HG03565 (cell line): ENCODE data around the gene LRCH1.
A peak's percentile ranks its signal among the peaks of the same experiment; 100 is the strongest.
"Not testable (repeated sequence)": the region's sequence is repeated elsewhere in the genome, so short reads cannot be mapped to it uniquely, and the experiment has no call there.

Source experiments
- ATAC-seq: cut with Tn5 transposase; IDR thresholded peaks from one replicate; pipeline ENCODE4 v1.9.1; 2021; ENCODE audit warnings: mild to moderate bottlenecking, moderate library complexity; ENCODE audit not compliant: unreplicated experiment

The LRCH1 gene

GRCh38 chr13:46745062-46745461, 192.1 kb downstream of the LRCH1 start:
- ATAC-seq: no peak

DNA sequence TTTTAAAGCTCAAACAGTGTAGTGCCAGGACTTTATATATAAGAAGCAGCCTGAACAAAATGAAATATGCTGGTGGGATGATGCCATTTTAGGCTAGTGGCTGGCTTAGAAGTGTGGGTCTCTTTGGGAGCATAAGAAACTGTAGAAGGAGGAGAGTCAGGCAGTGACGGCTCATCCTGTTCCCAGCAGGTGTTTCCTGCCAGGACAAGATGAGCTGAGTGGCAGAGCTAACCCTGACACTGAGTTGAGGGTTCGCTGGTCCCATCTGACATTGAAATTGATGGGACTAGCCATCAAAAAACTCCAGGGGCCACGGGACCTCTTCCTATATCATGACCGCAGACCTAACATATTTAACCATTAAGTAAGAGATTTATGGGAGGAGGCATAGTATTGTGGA, 192.7 kb downstream of the LRCH1 start:
- no peak for ATAC-seq

DNA sequence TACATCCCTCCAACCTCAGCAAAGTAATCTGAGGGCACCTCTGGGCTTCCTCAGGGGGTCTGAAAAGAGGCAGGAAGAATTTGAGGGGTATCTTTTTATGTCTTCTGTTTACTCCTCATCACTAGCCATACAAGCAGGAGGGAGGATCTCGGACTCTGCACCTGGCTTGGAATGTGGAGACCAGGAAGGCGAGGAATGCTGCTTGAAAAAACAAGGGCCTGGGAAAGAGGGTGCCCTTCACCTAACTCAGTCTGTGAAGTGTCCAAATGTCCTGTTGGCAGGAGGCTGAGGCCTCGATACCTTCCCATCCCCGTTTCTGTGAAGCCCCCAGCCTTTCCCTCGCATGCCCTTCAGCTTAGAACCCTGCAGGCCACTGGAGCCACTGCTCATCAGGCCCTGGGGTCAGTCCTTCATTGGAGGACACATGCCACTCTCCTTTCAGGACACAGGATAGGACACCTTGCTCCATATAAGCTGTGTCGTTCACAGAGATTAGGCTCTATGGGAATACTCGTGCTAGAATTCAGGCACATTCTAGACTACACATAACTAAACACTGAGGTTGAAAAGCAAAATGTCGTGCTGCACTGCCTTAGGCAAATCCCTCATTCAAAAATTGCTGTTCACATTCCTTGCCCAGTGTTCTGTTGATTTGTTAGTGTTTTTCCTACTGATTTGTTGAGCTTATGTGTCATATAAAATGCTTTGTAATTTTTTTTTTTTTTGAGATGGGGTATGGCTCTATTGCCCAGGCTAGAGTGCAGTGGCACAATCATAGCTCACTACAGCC, 194.3 kb downstream of the LRCH1 start:
- ATAC-seq: no peak

- ATAC-seq: no peak
Measured at GRCh38 chr13:46748300-46748699, 195.3 kb downstream of the LRCH1 start.

GRCh38 chr13:46749951-46750350, 197.0 kb downstream of the LRCH1 start:
- ATAC-seq: no peak

- peak; percentile 81 for ATAC-seq
Measured at GRCh38 chr13:46751811-46752635, 199.1 kb downstream of the LRCH1 start.

- ATAC-seq: no peak
Measured at GRCh38 chr13:46753137-46753536, 200.2 kb downstream of the LRCH1 start.

DNA sequence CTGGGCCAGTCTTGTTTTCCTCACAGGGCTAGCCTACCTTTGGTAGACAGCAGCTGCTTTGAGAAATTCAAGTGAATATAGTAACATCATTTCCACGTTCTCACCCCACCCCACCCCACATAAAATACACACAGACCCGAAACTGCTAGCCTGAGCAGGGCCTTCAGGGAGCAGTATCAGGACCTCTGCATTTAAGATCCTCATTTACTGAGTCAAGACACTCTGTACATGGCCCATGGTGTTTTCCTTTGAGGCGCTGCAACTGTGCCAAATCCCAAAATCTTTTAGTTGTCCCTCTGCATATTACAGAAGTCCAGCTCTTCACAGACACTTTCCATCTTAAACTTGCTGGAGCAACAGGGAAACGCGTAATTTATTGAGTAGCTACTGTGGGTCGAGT, 200.9 kb downstream of the LRCH1 start:
- no peak for ATAC-seq

- no peak for ATAC-seq
Measured at GRCh38 chr13:46754812-46755211, 201.8 kb downstream of the LRCH1 start.

- ATAC-seq: not testable (repeated sequence)
Measured at GRCh38 chr13:46755508-46755907, 202.5 kb downstream of the LRCH1 start.

- ATAC-seq: no peak
Measured at GRCh38 chr13:46756977-46757376, 204.0 kb downstream of the LRCH1 start.

GRCh38 chr13:46757640-46758039, 204.7 kb downstream of the LRCH1 start:
- ATAC-seq: no peak

- no peak for ATAC-seq
Measured at GRCh38 chr13:46759846-46760245, 206.9 kb downstream of the LRCH1 start.

GRCh38 chr13:46761174-46761573, 208.2 kb downstream of the LRCH1 start:
- no peak for ATAC-seq

GRCh38 chr13:46761866-46762265, 208.9 kb downstream of the LRCH1 start:
- no peak for ATAC-seq

DNA sequence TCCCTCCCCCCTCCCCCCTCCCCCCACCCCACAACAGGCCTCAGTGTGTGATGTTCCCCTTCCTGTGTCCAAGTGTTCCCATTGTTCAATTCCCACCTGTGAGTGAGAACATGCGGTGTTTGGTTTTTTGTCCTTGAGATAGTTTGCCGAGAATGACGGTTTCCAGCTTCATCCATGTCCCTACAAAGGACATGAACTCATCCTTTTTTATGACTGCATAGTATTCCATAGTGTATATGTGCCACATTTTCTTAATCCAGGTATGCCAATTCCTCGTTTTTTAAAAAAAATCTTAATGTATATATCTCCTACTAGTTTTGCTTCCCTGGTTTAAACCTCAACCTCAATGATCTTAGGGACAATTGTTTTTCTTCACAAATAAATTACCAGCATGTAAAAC, 217.0 kb downstream of the LRCH1 start:
- not testable (repeated sequence) for ATAC-seq

GRCh38 chr13:46771693-46772092, 218.7 kb downstream of the LRCH1 start:
- no peak for ATAC-seq

DNA sequence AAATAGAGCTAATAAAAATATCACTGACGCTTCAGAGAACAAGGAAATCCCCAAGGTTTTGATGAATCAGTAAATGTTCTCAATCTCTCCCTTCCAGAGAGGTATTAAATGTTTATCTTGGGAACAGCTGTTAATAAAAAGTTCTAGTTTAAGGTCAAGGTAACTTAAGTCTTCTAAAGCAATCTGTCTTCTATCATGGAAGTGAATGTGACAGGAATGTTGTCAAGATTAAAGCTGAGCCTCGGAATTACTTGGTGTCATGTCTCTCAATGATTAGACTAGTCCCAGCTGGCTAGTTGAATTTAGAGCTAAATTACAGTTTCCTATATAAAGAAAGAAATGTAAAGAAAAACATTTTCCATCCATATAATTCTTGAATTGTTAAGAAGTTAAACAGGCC, 220.6 kb downstream of the LRCH1 start:
- ATAC-seq: no peak

GRCh38 chr13:46775385-46776107, 222.6 kb downstream of the LRCH1 start:
- ATAC-seq: no peak

DNA sequence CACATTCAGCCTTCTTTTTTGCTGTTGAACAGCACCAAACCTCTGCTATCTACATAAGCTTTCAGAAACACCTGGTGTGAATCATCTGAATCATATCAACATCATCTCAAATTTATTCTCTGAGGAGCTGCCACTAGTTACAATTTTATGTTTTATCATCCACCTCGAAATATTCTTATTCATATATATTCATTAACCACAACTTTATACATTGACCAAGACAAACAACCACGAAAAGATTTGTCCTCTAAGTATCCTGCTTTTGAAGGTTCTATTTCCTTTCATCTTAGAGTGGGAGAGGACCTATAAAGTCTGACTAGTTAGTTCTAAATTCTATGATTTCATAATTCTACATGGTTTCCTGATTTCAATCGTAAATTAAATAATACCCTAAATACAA, 225.1 kb downstream of the LRCH1 start:
- ATAC-seq: no peak

- no peak for ATAC-seq
Measured at GRCh38 chr13:46778890-46779289, 225.9 kb downstream of the LRCH1 start.
